OCI-LY3 (cell line): ENCODE data around the gene LSM12.

Source experiments
- CTCF ChIP-seq: fragments of 200-600, 300-600 bp; sonication (generic); IDR thresholded peaks from 2 replicates; pipeline ENCODE4 v1.5.1; 2014; ENCODE audit warnings: antibody characterized with exemption, low read length, low read depth
- EZH2phosphoT487 ChIP-seq: fragments of 200-600 bp; shearing (Covaris generic); IDR thresholded peaks from 2 replicates; pipeline ENCODE4 v1.6.1; 2018; ENCODE audit warnings: antibody characterized with exemption, mixed run types, low read depth

DNA sequence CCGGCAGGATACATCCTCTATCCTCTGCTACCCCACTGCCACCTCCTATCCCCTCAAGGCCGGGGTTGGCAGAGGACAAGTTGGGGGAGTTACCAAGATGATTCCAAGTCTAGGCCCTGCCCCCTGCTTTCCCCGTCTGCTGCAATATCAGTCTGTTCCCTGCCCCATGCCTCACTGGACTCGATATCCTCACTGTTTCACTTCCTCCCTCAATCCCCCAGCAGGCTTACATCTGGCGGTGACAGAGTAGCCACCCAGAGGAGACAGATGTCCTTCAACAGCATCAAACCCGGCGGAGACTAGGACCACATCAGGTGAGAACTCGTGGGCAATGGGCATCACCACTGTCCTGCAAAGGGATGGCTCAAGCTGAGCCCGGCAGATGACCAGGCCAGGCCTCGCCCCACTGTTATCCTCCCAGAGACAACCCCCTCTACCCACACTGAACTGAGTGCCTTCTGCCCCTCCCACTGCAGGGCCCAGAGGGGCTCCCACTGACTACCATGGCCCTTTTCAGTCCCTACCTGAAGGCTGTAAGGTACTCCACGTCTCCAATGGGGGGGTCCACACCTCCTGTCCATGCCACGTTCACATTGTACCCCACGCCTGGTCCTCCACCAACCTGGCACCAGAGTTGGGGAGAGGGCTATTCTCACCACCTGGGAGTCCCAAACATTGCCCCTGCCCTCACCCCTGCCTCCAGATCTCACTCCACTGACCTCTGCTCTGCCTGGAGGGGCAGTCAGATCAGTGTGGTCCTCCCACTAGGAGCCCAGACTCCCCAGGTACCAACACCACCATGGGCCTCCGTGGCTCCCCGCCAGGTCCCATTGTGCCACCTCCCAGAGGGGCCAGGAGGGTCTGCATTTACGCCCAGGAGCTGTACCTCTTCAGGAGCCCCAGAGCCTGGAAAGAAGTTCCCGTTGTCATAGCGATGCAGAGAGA lies 13.7 kb upstream of the LSM12 start:
- TF ChIP-seq CTCF: no peak
- TF ChIP-seq EZH2phosphoT487: no peak
